EH (cell line): ENCODE data around the gene FOXO3.

Source experiments
- DNase-seq: peaks from one replicate; pipeline ENCODE4 v3.0.0-alpha.2; 2015; ENCODE audit warnings: low read depth

The FOXO3 gene

GRCh38 chr6:108684771-108685329 lies 124.1 kb downstream of the FOXO3 start:
- peak; percentile 94 for DNase-seq

- no peak for DNase-seq
Observed at GRCh38 chr6:108685970-108686369, 125.3 kb downstream of the FOXO3 start.

GRCh38 chr6:108686896-108687295 lies 126.2 kb downstream of the FOXO3 start:
- DNase-seq: no peak

DNA sequence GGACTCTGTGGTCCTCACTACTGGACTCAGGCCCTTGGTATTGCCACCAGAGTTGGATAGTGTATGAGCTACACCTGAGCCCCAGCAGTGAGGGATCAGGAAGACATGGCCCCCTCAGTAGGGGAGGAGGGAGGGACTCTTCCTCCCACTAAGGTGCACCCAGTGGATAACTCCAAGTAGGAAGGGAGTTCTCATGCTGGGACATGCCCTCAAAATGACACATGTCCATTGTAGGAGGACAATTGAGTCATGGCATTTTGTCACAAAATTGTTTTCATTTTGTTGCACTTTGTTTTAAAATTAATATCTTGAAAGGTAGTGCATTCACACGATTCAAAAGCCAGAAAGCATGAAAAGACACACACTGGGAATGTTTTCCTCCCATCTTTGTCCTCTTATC lies 127.2 kb downstream of the FOXO3 start:
- DNase-seq: no peak

DNA sequence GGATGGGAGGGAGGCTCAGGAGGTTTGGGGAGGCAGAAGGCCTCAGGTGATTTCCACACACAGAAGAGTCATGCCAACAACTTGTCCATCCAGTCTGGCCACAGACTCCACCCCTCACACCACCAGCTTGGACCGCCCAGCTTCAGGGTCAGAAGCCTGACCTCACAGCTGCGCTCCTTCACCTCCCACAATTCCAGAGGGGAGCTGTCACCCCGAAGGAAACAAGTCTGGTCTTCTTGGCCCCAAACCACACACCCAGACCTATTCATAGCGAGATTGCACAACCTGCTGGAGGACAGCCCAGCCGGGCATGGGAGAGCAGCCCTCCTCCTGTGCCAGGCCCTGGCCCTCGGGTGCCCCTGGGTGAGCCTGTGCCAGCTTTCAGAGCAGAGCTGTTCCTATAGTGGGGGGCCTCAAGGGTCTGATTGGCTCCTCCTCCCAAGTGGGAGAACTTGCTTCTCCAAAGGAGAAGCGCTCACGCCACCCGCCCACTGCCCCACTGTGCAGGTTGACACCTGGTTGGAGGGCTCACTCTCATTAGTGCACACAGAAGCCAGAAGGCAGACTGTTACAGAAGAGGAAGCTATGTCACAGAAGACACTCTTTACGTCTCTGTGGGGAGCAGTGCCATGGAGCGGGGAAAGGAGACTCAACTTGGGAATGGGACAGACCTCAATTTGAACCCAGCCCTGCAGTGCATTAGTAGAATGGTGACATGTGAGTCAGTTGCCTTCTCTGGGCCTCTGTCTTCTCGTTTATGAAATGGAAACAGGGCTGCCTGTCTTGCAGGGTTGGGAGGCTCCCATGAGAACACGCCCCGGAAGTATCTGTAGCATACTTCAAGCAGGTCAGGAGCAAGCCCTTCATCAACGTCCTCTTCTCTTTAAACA lies 128.8 kb downstream of the FOXO3 start:
- DNase-seq: peak; percentile 69

DNA sequence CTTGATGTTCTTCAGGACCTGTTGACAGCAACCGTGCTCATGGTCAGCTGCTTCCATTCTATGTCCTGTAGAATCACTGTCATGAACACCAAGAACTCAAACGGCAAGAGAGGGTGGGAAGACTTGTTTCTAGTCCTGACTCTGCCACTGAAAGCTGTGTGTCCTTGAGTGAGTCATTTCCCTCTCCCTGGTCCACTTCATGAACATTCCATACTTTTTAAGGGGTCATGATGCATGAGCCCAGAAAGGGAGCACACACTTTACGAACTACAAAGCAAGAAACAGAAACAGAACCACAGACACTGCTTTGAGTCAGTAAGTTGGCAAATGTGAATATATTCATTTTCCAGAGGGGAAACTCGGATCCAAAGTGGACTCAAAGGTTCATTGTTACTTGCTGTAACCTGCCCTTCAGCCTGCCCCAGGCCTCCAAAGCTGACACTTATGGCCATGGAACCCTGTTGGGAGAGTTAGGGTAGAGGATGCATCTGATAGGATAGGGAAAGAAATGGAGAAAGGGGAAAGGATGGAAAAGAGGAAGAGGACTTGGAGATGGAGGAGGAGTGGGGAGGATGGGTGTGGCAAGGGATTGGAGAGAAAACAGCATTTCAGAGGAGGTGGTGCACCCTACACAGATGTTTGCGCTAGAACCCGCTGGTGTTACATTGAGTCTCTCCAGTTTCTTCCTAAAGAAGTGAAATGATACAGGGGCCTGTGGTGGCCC lies 129.8 kb downstream of the FOXO3 start:
- peak; percentile 48 for DNase-seq

DNA sequence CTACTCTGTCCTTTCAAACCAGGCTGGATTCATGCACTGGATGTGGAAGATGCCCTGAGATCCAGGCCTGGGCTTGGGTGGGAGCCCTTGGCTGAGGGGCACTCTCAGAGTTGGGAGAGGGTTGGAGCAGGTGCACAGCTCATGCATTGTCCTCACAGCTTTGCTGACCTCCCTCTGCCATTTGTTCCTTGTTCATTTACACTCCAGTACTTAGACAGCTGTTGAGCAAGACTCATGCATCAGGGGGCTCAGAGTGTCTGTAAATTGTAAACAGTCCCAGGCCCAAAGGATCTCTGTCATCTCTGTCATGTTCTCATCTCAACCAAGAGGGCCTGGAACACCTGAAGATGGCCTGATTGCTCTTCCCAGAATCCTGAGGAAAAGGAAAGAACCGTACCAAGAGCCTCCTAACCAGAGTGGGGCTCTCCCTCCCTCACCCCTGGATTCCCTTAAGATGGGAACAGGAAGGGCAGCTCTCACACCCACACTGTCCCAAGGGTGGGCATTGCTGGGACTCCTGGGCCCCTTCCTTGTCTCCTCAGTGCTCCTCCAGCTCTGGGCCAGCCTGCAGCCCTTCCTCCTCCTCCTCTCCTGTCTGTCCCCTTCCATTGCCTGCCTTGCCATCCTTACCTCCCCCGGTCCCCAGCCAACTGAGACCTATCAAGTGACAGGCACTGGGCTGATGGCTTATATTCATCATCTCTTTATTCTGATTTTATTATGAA lies 132.9 kb downstream of the FOXO3 start:
- DNase-seq: no peak

DNA sequence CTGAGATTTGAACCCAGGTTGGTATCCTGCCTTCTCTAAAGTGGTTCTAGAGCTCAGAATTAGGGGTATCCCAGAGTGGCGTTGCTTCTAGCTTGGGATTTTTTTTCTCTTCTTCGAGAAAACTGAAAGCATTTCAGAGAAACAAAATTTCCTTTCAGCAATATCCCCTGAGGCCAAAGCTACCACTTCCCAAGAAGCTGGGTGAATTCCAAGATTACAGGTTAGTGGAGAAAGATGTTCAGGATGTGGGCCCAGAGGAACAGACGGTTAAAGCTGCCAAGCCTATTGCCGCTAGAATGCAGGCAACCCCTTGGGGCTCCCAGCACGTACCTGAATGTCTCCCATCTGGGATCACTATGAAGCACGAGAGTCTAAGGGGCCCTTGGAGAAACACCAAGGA lies 134.1 kb downstream of the FOXO3 start:
- no peak for DNase-seq

- DNase-seq: no peak
Observed at GRCh38 chr6:108697561-108698161, 136.9 kb downstream of the FOXO3 start.

- no peak for DNase-seq
Observed at GRCh38 chr6:108698593-108699289, 138.0 kb downstream of the FOXO3 start.

GRCh38 chr6:108699290-108700041 lies 138.7 kb downstream of the FOXO3 start:
- no peak for DNase-seq

DNA sequence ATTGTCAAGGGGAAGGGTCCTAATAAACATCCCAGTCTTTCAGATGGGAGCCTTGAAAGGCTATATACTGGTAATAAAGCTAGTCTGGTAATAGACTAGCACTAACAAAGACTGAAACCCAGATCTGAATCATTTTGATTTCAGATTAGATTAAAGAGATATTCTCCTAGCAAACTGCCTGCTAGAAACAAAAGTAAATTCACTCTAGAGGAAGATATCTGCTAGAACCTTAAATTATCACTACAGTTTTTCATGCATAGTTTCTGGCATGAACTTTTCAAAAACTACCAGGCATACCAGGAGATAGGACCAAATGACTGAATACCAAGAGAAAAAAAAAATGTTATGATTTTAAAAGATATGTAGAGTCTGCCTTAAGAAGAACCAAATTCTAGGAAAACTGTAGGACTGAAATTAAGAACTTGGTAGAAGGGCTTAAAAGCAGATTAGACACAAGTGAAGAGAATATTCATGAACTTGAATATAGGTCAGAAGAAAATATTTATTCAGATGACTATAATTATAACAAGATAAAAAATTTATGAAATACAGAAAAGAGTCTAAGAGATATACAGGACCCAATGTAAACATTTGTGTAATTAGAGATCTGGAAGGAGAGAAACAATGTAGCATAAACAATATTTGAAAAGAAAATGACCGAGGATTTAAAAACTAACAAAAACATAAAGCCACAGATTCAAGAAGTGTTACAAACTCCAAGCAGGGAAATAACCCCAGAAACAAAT lies 141.6 kb downstream of the FOXO3 start:
- DNase-seq: no peak

DNA sequence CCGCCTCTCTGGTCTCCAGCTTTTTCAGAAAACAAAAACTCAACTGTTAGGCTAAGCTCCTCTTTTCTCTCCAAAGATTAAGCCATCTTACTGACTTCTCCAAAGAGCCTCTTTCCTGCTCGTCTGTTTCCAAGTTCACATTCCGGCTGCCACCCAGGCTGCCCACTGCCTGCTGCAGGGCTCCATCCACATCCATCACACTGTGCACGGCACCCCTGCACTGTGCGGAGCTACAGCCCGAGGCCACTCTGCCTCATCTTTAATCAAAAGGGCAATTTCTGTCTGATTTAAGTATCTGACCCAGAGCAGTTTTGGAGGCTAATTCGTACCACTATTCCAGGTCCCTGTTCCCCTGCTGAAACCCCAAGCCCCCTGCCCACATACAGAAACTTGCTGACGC lies 145.9 kb downstream of the FOXO3 start:
- DNase-seq: no peak

DNA sequence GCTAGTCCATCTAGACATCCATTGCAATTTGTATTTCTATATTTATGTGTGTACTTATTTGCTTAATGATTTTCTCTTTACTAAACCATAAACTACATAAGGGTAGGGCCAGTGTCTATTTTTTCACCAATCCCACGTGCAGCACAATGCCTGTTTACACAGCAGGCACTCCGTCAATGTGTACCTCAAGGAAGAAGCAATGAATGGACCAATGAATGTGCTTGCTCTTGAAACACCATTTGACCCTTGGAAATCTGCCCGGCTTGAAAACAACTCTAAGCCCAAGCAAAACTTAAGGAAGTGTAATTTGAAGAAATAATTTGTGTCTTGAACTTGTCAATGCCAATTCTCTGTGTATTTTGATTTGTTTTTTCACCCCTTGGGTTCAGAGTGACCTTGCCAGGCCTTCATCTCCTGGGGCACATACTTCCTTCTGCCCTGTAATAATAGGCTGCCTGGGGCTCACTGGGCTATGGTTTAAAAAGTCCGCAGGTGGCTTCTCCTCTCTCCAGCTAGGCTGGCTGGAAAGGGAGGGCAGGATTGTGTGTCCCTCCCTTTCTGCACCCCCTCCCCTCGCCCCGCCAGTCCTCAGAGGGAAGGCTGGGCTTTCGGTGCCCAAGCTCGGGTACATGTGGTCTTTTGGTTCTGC lies 146.7 kb downstream of the FOXO3 start:
- DNase-seq: no peak

DNA sequence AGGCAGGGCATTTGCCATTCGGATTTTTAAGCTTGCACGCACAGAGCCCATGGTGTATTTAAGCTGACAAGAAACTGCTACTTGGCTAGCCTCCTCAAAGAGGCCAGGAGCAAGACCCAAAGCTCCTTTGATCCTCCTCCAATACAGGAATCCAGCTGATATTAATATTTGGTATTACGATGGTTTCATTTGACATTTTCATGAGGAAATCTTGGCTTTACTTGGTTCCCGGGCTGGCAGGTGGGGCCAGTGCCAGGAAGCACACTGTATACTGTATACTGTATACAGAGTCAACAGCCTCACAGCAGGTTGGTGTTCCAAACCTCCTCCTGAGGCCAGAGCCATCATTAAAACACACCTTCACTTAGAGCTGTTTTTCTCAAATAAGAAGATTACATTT lies 149.3 kb downstream of the FOXO3 start:
- DNase-seq: no peak

DNA sequence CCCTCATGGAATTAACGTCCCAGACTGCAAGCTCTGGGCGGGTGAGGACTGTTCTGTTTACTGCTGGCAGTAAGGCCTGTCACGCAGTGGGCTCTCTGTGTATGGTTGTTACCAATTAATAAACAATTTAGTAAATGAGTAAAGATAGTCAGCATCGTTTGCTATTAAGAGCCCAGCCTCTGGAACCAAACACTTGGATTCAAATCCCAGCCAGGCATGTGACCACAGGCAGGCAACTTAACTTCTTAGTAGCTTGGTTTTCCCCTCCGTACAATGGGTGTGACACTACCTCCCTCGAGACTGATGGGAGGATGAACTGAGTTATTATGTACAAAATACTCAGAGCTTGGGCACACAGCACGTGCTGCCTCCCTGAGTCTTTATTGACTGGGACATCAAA lies 149.8 kb downstream of the FOXO3 start:
- DNase-seq: no peak

- no peak for DNase-seq
Observed at GRCh38 chr6:108711071-108711470, 150.4 kb downstream of the FOXO3 start.

GRCh38 chr6:108711826-108712225 lies 151.1 kb downstream of the FOXO3 start:
- peak; percentile 52 for DNase-seq

DNA sequence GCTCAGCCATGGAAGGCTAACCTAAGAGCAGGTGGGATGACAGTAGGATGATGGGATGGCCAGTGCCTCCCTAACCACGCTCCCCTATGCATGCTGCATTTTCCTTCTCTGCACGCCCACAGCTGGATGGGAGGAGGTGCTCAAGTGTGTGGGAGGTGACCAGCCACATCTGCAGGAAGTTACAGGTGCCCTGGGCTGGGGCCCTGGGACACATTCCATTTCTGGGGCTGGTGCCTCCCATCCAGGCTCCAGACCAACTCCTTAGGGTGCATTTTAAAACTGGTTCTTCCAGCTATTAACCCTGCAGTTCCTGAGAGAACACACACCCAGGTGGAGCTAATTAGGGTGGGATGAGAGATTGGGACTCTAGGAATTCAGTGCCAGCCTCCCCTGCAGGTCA lies 152.2 kb downstream of the FOXO3 start:
- no peak for DNase-seq
